Breast epithelium (tissue), 4 donors: ENCODE results near the gene TICRR. TPM values are rescaled to one million over a fixed set of nuclear protein-coding genes. Genes with fewer than 3 reads are reported as not detected.

Experiments
- DNase-seq, 2 donors: peaks; one replicate each; pipeline ENCODE4 v3.0.0-alpha.2; 2019; ENCODE audit warnings: low spot score in 2 of 2
- H3K27ac ChIP-seq, 2 donors: fragments of 200-600 bp; sonication (generic) in 1 of 2; one replicate each; pipeline ENCODE4 v1.5.1; 2016 to 2019; ENCODE audit warnings: mild to moderate bottlenecking in 1 of 2
- H3K27me3 ChIP-seq, 2 donors: fragments of 200-600 bp; sonication (generic) in 1 of 2; one replicate each; pipeline versions ENCODE4 v1.5.1 to v1.6.0; 2017 to 2019; ENCODE audit warnings: control low read depth in 1 of 2, mild to moderate bottlenecking in 1 of 2
- H3K36me3 ChIP-seq: fragments of 200-600 bp; one replicate; pipeline ENCODE4 v1.5.1; 2019
- H3K4me1 ChIP-seq, 2 donors: fragments of 200-600 bp; sonication (generic); one replicate each; pipeline ENCODE4 v1.5.1; 2016 to 2019; ENCODE audit warnings: control low read depth in 1 of 2
- H3K4me3 ChIP-seq, 3 donors: fragments of 200-600 bp; sonication (generic); 1 replicate in 2 of 3; 2 replicates in 1 of 3; pipeline ENCODE4 v1.5.1; 2016 to 2019; ENCODE audit warnings: mild to moderate bottlenecking in 3 of 3, moderate library complexity in 2 of 3
- H3K9me3 ChIP-seq, 2 donors: fragments of 200-600 bp; sonication (generic) in 1 of 2; one replicate each; pipeline ENCODE4 v1.5.1; 2016 to 2019; ENCODE audit warnings: control low read depth in 1 of 2
- POLR2A ChIP-seq: fragments of 450-650 bp; IDR thresholded peaks from one replicate; pipeline ENCODE4 v1.6.1; 2016; ENCODE audit warnings: antibody characterized with exemption, mild to moderate bottlenecking, moderate library complexity
- POLR2AphosphoS5 ChIP-seq, 3 donors: sonication (generic); formaldehyde crosslinking; IDR thresholded peaks; one replicate each; pipeline ENCODE4 v1.6.1; 2017; ENCODE audit warnings: antibody characterized with exemption in 3 of 3
- intact Hi-C: fragments of 100-400 bp; cut with DNase I; formaldehyde crosslinking; loops from one replicate; pipeline ENCODE4 v1.15.1; 2023; ENCODE audit warnings: low total_unique reads
- total RNA-seq, 3 donors: library from RNA; depleted of rRNA; stranded (reverse); fragments of >200 nt; gene quantifications; one replicate each; pipeline ENCODE4 v1.1.0, GENCODE V29; 2016
- TF ChIP-seq, protein P1 (sequence below), 3 donors: fragments of 450-650 bp; IDR thresholded peaks; one replicate each; pipeline ENCODE4 v1.5.1; 2016 to 2017; ENCODE audit warnings: antibody characterized with exemption in 3 of 3, mild to moderate bottlenecking in 3 of 3, moderate library complexity in 3 of 3

The TICRR gene
- total RNA-seq, 3 donors from 2014 or later = 0.15 to 0.16 TPM; not detected in 1

GRCh38 chr15:89628806-89629715 is 53.8 kb downstream of the TICRR start:
- intact Hi-C loops = no loop called here
- TF ChIP-seq, protein P1, sequence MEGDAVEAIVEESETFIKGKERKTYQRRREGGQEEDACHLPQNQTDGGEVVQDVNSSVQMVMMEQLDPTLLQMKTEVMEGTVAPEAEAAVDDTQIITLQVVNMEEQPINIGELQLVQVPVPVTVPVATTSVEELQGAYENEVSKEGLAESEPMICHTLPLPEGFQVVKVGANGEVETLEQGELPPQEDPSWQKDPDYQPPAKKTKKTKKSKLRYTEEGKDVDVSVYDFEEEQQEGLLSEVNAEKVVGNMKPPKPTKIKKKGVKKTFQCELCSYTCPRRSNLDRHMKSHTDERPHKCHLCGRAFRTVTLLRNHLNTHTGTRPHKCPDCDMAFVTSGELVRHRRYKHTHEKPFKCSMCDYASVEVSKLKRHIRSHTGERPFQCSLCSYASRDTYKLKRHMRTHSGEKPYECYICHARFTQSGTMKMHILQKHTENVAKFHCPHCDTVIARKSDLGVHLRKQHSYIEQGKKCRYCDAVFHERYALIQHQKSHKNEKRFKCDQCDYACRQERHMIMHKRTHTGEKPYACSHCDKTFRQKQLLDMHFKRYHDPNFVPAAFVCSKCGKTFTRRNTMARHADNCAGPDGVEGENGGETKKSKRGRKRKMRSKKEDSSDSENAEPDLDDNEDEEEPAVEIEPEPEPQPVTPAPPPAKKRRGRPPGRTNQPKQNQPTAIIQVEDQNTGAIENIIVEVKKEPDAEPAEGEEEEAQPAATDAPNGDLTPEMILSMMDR (IDR thresholded peaks at IDR 0.05) = no peak
- TF ChIP-seq POLR2AphosphoS5 (IDR thresholded peaks at IDR 0.05) = no peak
- no peak for TF ChIP-seq POLR2A
- no peaks in the 10 kb centered on the region for H3K27me3 ChIP-seq
- no peaks in the 10 kb centered on the region for H3K9me3 ChIP-seq
- H3K4me1 ChIP-seq = no peaks in the 10 kb centered on the region
- no peak overlapping the region for H3K27ac ChIP-seq
- H3K36me3 ChIP-seq = peaks cover 4% of the 10 kb centered on the region
- DNase-seq = no peak
- H3K4me3 ChIP-seq = no peak overlapping the region

DNA sequence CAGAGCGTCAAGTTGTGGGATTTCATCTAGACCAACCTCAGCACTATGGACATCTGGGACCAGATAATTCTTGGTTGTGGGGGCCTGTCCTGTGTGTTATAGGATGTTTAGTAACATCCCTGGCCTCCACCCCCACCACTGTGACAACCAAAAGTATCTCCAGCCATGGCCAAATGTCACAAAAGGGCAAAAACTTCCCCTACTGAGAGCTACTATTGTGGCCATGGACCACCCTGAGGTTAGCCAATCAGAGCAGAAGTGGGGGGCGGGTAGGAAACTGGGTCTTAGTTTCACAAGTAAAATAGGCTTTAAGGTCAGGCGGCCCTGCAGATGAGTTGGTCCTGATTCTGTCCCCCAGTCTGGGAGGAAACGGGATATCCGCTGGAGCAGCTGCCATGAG is 54.6 kb downstream of the TICRR start:
- no peaks in the 10 kb centered on the region for H3K27me3 ChIP-seq
- no peak overlapping the region for H3K27ac ChIP-seq
- no peaks in the 10 kb centered on the region for H3K4me1 ChIP-seq
- no peak for DNase-seq
- TF ChIP-seq POLR2A = no peak
- no peak for TF ChIP-seq POLR2AphosphoS5 (IDR thresholded peaks at IDR 0.05)
- TF ChIP-seq, protein P1 (IDR thresholded peaks at IDR 0.05) = no peak
- H3K36me3 ChIP-seq = peaks cover 4% of the 10 kb centered on the region
- no peaks in the 10 kb centered on the region for H3K9me3 ChIP-seq
- no peak overlapping the region for H3K4me3 ChIP-seq
- intact Hi-C loops = no loop called here

- Histone ChIP-seq H3K27ac (no peak overlapping the region), H3K9me3 (no peaks in the 10 kb centered on the region), H3K36me3 (peaks cover 4% of the 10 kb centered on the region), H3K4me3 (no peak overlapping the region), H3K4me1 (no peaks in the 10 kb centered on the region), H3K27me3 (no peaks in the 10 kb centered on the region)
- TF ChIP-seq POLR2AphosphoS5 (IDR thresholded peaks at IDR 0.05) = no peak
- no peak for TF ChIP-seq POLR2A
- TF ChIP-seq, protein P1 (IDR thresholded peaks at IDR 0.05) = no peak
- intact Hi-C loops = no loop called here
- DNase-seq = no peak
These were observed 55.0 kb downstream of the TICRR start for GRCh38 chr15:89630260-89630659.

DNA sequence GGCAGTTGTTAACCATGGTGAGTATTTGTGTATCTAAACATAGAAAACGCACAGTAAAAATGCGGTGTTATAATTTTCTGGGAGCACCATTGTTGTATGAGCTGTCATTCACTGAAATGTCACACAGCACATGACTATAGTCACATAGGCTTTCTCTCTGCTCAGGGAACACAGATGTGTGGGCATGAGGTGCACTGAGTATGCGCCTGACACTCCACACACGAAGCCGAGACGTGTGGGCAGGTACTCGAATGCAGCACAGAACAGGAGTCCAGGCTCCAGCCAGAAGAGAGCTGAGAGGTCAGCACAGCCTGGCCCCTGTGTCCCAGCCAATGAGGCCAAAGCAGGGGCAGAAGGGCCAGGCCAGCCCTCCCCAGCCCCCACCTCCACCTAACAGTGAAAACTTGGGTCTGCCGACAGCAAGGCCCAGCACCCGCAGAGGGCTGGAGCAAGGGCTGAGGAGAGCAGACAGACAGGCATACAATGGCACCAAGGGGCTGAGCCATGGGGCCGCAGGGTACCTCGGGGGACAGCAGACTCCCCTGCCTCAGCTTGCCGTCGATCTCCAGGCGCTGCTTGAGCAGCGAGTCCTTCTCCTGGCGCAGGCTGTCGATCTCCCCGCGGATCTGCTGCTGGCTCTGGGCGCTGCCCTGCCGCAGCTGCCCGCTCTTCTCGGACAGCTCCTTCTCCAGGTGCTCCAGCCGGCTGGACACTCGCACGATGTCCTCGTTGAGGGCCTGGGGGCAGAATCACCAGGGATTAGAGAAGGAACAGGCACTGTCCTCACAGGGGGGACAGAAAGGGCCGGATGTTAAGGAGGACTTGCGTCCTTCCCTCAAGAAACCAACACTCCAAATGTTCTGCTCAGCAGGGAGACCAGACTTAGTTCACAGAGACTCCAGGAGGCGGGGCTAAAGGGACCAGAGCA is 56.0 kb downstream of the TICRR start:
- Histone ChIP-seq H3K9me3 (no peaks in the 10 kb centered on the region), H3K4me1 (no peaks in the 10 kb centered on the region), H3K27me3 (no peaks in the 10 kb centered on the region), H3K27ac (no peak overlapping the region), H3K36me3 (peaks cover 4% of the 10 kb centered on the region), H3K4me3 (no peak overlapping the region)
- DNase-seq = no peak
- TF ChIP-seq POLR2A = no peak
- TF ChIP-seq, protein P1 (IDR thresholded peaks at IDR 0.05) = no peak
- TF ChIP-seq POLR2AphosphoS5 (IDR thresholded peaks at IDR 0.05) = no peak
- intact Hi-C loops = no loop called here

GRCh38 chr15:89631902-89632264 is 56.6 kb downstream of the TICRR start:
- Histone ChIP-seq H3K4me1 (no peaks in the 10 kb centered on the region), H3K36me3 (peaks cover 4% of the 10 kb centered on the region), H3K27me3 (no peaks in the 10 kb centered on the region), H3K27ac (no peak overlapping the region), H3K9me3 (no peaks in the 10 kb centered on the region), H3K4me3 (no peak overlapping the region)
- intact Hi-C loops = no loop called here
- no peak for DNase-seq
- TF ChIP-seq POLR2AphosphoS5 (IDR thresholded peaks at IDR 0.05) = no peak
- TF ChIP-seq POLR2A = no peak
- TF ChIP-seq, protein P1 (IDR thresholded peaks at IDR 0.05) = no peak
